ENCODE results near the gene NCKIPSD.

DNA sequence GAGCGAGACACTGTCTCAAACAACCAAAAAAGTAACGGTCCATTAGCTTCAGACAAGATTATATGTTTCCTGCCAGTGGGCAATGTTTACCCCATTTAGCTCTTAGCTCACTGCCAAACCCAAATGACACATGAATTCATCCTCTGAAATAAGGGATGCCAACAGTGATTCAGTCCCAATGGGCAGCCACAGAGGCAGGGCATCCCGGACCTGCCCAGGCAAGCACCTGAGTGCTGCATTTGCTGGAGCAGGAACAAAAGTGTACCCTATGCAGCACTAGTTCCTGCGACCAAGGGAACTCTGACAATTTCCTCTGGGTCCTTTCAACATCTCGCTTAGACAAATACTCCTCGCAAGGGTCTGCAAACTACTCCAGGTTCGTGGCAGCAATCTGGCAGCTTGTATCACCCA, 23.3 kb upstream of the NCKIPSD start:
- TF ChIP-seq, protein P1, sequence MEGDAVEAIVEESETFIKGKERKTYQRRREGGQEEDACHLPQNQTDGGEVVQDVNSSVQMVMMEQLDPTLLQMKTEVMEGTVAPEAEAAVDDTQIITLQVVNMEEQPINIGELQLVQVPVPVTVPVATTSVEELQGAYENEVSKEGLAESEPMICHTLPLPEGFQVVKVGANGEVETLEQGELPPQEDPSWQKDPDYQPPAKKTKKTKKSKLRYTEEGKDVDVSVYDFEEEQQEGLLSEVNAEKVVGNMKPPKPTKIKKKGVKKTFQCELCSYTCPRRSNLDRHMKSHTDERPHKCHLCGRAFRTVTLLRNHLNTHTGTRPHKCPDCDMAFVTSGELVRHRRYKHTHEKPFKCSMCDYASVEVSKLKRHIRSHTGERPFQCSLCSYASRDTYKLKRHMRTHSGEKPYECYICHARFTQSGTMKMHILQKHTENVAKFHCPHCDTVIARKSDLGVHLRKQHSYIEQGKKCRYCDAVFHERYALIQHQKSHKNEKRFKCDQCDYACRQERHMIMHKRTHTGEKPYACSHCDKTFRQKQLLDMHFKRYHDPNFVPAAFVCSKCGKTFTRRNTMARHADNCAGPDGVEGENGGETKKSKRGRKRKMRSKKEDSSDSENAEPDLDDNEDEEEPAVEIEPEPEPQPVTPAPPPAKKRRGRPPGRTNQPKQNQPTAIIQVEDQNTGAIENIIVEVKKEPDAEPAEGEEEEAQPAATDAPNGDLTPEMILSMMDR (IDR thresholded peaks at IDR 0.05): no peak
- TF ChIP-seq POLR2A (IDR thresholded peaks at IDR 0.05): no peak

Data from thyroid gland (tissue), 4 donors.